ENCODE measurements around the gene PTPRN2.

GRCh38 chr7:157570531-157571200, 1017.0 kb downstream of the PTPRN2 start:
- TF ChIP-seq, protein P1, sequence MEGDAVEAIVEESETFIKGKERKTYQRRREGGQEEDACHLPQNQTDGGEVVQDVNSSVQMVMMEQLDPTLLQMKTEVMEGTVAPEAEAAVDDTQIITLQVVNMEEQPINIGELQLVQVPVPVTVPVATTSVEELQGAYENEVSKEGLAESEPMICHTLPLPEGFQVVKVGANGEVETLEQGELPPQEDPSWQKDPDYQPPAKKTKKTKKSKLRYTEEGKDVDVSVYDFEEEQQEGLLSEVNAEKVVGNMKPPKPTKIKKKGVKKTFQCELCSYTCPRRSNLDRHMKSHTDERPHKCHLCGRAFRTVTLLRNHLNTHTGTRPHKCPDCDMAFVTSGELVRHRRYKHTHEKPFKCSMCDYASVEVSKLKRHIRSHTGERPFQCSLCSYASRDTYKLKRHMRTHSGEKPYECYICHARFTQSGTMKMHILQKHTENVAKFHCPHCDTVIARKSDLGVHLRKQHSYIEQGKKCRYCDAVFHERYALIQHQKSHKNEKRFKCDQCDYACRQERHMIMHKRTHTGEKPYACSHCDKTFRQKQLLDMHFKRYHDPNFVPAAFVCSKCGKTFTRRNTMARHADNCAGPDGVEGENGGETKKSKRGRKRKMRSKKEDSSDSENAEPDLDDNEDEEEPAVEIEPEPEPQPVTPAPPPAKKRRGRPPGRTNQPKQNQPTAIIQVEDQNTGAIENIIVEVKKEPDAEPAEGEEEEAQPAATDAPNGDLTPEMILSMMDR (IDR thresholded peaks at IDR 0.05 in 2 of 3, conservative IDR thresholded peaks at IDR 0.05 in 1 of 3; ENCODE audit: borderline replicate concordance in 1 of 3, insufficient read depth in 1 of 3, low read depth in 2 of 3, low read length in 2 of 3), result no peak
- TF ChIP-seq POLR2A (IDR thresholded peaks at IDR 0.05; ENCODE audit: borderline replicate concordance, extremely low read depth, insufficient read depth, insufficient read length), result no peak
